Upper lobe of right lung (tissue), 1 donor: ENCODE data around the gene TMSB15C. TPM values are rescaled to one million over a fixed set of nuclear protein-coding genes. Genes with fewer than 3 reads are reported as not detected.

Experiments used
- ATAC-seq: fragments of 200-7000 bp; cut with Tn5 transposase; one replicate; pipeline ENCODE4 v1.9.1; 2020; ENCODE audit warnings: mild to moderate bottlenecking, moderate library complexity
- DNase-seq: peaks from one replicate; pipeline ENCODE4 v3.0.0-alpha.2; 2020
- H3K27ac ChIP-seq: fragments of 200-600 bp; one replicate; pipeline ENCODE4 v1.8.0; 2022
- H3K27me3 ChIP-seq: fragments of 200-600 bp; one replicate; pipeline ENCODE4 v1.8.0; 2022; ENCODE audit warnings: mild to moderate bottlenecking
- H3K36me3 ChIP-seq: fragments of 200-600 bp; one replicate; pipeline ENCODE4 v1.8.0; 2022
- H3K4me1 ChIP-seq: fragments of 200-600 bp; one replicate; pipeline ENCODE4 v1.8.0; 2022
- H3K4me3 ChIP-seq: fragments of 200-600 bp; one replicate; pipeline ENCODE4 v1.8.0; 2022; ENCODE audit warnings: mild to moderate bottlenecking
- H3K9me3 ChIP-seq: fragments of 200-600 bp; one replicate; pipeline ENCODE4 v1.8.0; 2022
- CTCF ChIP-seq: fragments of 200-600 bp; IDR thresholded peaks from one replicate; pipeline ENCODE4 v1.8.0; 2022; ENCODE audit warnings: antibody characterized with exemption
- intact Hi-C: fragments of 100-400 bp; cut with DNase I; formaldehyde crosslinking; loops from one replicate; pipeline ENCODE4 v1.11.0; 2022
- total RNA-seq: library from RNA; stranded (reverse); fragmentation: NEBNext Ultra II Directional; extraction: Animal tissue kit (Norgen Biotek cat#: 25700); gene quantifications from one replicate; pipeline ENCODE4 v1.2.1, GENCODE V29; 2021
- donor health status: DM: no; HTN: yes; CAD: no; lungs with severe emphysema.

TMSB15C gene
- total RNA-seq, 1 donor from 2014 or later: 1.0 TPM

GRCh38 chrX:104047171-104047570 is 28.9 kb downstream of the TMSB15C start:
- no peak for DNase-seq
- ATAC-seq: no peak
- Histone ChIP-seq H3K27me3 (no peaks in the 10 kb centered on the region), H3K36me3 (no peaks in the 10 kb centered on the region), H3K27ac (no peak overlapping the region), H3K4me1 (no peaks in the 10 kb centered on the region), H3K9me3 (no peaks in the 10 kb centered on the region), H3K4me3 (no peak overlapping the region)
- intact Hi-C loops: no loop called here
- no peak for TF ChIP-seq CTCF

- Histone ChIP-seq H3K4me1 (no peaks in the 10 kb centered on the region), H3K9me3 (no peaks in the 10 kb centered on the region), H3K36me3 (no peaks in the 10 kb centered on the region), H3K27ac (no peak overlapping the region), H3K27me3 (no peaks in the 10 kb centered on the region), H3K4me3 (no peak overlapping the region)
- intact Hi-C loops: no loop called here
- ATAC-seq (no peak), DNase-seq (no peak)
- no peak for TF ChIP-seq CTCF
These were observed 30.4 kb downstream of the TMSB15C start for GRCh38 chrX:104045642-104046041.

GRCh38 chrX:104041003-104041402 is 35.0 kb downstream of the TMSB15C start:
- Histone ChIP-seq H3K27me3 (no peaks in the 10 kb centered on the region), H3K4me3 (no peak overlapping the region), H3K9me3 (no peaks in the 10 kb centered on the region), H3K36me3 (no peaks in the 10 kb centered on the region), H3K27ac (no peak overlapping the region), H3K4me1 (no peaks in the 10 kb centered on the region)
- no peak for TF ChIP-seq CTCF
- ATAC-seq: no peak
- intact Hi-C loops: no loop called here
- DNase-seq: no peak

- no peak for ATAC-seq
These were observed 36.1 kb downstream of the TMSB15C start, which contains the start of gene H2BW2 for GRCh38 chrX:104039689-104040505. H2BW2 (plus strand) TSS chrX:104039956; CDS start chrX:104039995, 39 bp downstream.

More at GRCh38 chrX:104039689-104040505, 36.1 kb downstream of the TMSB15C start, which contains the start of gene H2BW2:
- DNase-seq: no peak
- Histone ChIP-seq H3K27me3 (no peaks in the 10 kb centered on the region), H3K9me3 (no peaks in the 10 kb centered on the region), H3K36me3 (no peaks in the 10 kb centered on the region), H3K4me1 (no peaks in the 10 kb centered on the region), H3K4me3 (no peak within 1 kb of the TSS), H3K27ac (no peak within 1 kb of the TSS)
- intact Hi-C loops: no loop called here
- TF ChIP-seq CTCF: no peak

Other genes with a start within 250 kb of the TMSB15C start
- gene RAB9B, start 244.0 kb downstream of the TMSB15C start, total RNA-seq: 0.55 TPM
- gene TMSB15B, start 113.6 kb downstream of the TMSB15C start, total RNA-seq: 1.6 TPM
- not detected for gene H2BW1, start 62.5 kb downstream of the TMSB15C start, total RNA-seq
- gene H2BW2, start 36.3 kb downstream of the TMSB15C start, total RNA-seq: not detected
- gene ZCCHC18, start 36.3 kb upstream of the TMSB15C start, total RNA-seq: 1.6 TPM
- gene SLC25A53, start 80.8 kb upstream of the TMSB15C start, total RNA-seq: 13.6 TPM
- 16.0 TPM for gene FAM199X, start 90.2 kb upstream of the TMSB15C start, total RNA-seq
- not detected for gene ESX1, start 178.7 kb upstream of the TMSB15C start, total RNA-seq